Hindlimb muscle (tissue), 1 donor: ENCODE results near the gene DGKG. TPM values are rescaled to one million over a fixed set of nuclear protein-coding genes. Genes with fewer than 3 reads are reported as not detected.

Source experiments
- DNase-seq: peaks from one replicate; pipeline ENCODE4 v3.0.0-alpha.2; 2013
- polyA plus RNA-seq: library from polyadenylated mRNA; unstranded; fragments of 120-200 nt; gene quantifications from one replicate; pipeline ENCODE4 v1.2.1, GENCODE V29; 2013; ENCODE audit not compliant: insufficient read length

Gene DGKG
- polyA plus RNA-seq, 1 donor = 0.89 TPM

- no peak for DNase-seq
Measured at GRCh38 chr3:186273586-186273985, 88.4 kb downstream of the DGKG start.

GRCh38 chr3:186270701-186271100 is 91.3 kb downstream of the DGKG start:
- DNase-seq = no peak

- DNase-seq = no peak
Measured at GRCh38 chr3:186268616-186269448, 93.2 kb downstream of the DGKG start.

GRCh38 chr3:186267758-186268157 is 94.3 kb downstream of the DGKG start:
- no peak for DNase-seq

GRCh38 chr3:186264608-186265400 is 97.2 kb downstream of the DGKG start:
- DNase-seq = no peak

- DNase-seq = no peak
Measured at GRCh38 chr3:186261638-186262037, 100.4 kb downstream of the DGKG start.

- DNase-seq = no peak
Measured at GRCh38 chr3:186260726-186261125, 101.3 kb downstream of the DGKG start.

- no peak for DNase-seq
Measured at GRCh38 chr3:186259612-186260383, 102.2 kb downstream of the DGKG start.

- no peak for DNase-seq
Measured at GRCh38 chr3:186258968-186259367, 103.1 kb downstream of the DGKG start.

- DNase-seq = no peak
Measured at GRCh38 chr3:186257866-186258265, 104.2 kb downstream of the DGKG start.

GRCh38 chr3:186255703-186256331 is 106.2 kb downstream of the DGKG start:
- DNase-seq = no peak

- DNase-seq = no peak
Measured at GRCh38 chr3:186254676-186255650, 107.1 kb downstream of the DGKG start.

GRCh38 chr3:186251948-186252619 is 110.0 kb downstream of the DGKG start:
- DNase-seq = no peak

GRCh38 chr3:186248850-186249249 is 113.2 kb downstream of the DGKG start:
- DNase-seq = no peak

- DNase-seq = no peak
Measured at GRCh38 chr3:186247821-186248814, 113.9 kb downstream of the DGKG start.

- DNase-seq = no peak
Measured at GRCh38 chr3:186246941-186247340, 115.1 kb downstream of the DGKG start.

- DNase-seq = no peak
Measured at GRCh38 chr3:186244016-186244415, 118.0 kb downstream of the DGKG start.

GRCh38 chr3:186241910-186242821 is 119.9 kb downstream of the DGKG start:
- DNase-seq = no peak
